Liver (tissue), 9 donors: ENCODE results near the gene PCBP4. TPM values are rescaled to one million over a fixed set of nuclear protein-coding genes. Genes with fewer than 3 reads are reported as not detected.

Source experiments
- DNase-seq: peaks from one replicate; pipeline ENCODE4 v3.0.0-alpha.2; 2017; ENCODE audit warnings: low spot score
- H3K27ac ChIP-seq, 2 donors: one replicate each; pipeline ENCODE4 v1.7.0; 2013; ENCODE audit warnings: inconsistent platforms in 2 of 2, low read length in 2 of 2, control low read depth in 1 of 2, low read depth in 1 of 2, mild to moderate bottlenecking in 1 of 2
- H3K27me3 ChIP-seq, 4 donors: one replicate each; pipeline versions ENCODE4 v1.6.1 to v1.7.0; 2013; ENCODE audit warnings: low read length in 3 of 4, inconsistent platforms in 1 of 4, mild to moderate bottlenecking in 1 of 4, moderate library complexity in 1 of 4; ENCODE audit not compliant: control insufficient read depth in 4 of 4, insufficient read depth in 4 of 4
- H3K36me3 ChIP-seq, 4 donors: one replicate each; pipeline versions ENCODE4 v1.6.1 to v1.7.0; 2013; ENCODE audit warnings: low read length in 3 of 4, mild to moderate bottlenecking in 3 of 4, low read depth in 1 of 4, moderate library complexity in 1 of 4; ENCODE audit not compliant: control insufficient read depth in 4 of 4, insufficient read depth in 3 of 4
- H3K4me1 ChIP-seq, 4 donors: one replicate each; pipeline versions ENCODE4 v1.6.1 to v1.7.0; 2013; ENCODE audit warnings: low read length in 3 of 4, mild to moderate bottlenecking in 3 of 4, moderate library complexity in 1 of 4; ENCODE audit not compliant: control insufficient read depth in 4 of 4, insufficient read depth in 4 of 4
- H3K4me3 ChIP-seq, 3 donors: one replicate each; pipeline versions ENCODE4 v1.6.1 to v1.7.0; 2013; ENCODE audit warnings: low read length in 3 of 3, control low read depth in 1 of 3, low read depth in 1 of 3, mild to moderate bottlenecking in 1 of 3
- H3K9ac ChIP-seq, 2 donors: one replicate each; pipeline ENCODE4 v1.7.0; 2013; ENCODE audit warnings: low read length in 2 of 2, mild to moderate bottlenecking in 2 of 2, moderate library complexity in 2 of 2, control low read depth in 1 of 2, low read depth in 1 of 2
- H3K9me3 ChIP-seq, 4 donors: one replicate each; pipeline versions ENCODE4 v1.6.1 to v1.7.0; 2013; ENCODE audit warnings: low read length in 3 of 4; ENCODE audit not compliant: control insufficient read depth in 4 of 4
- ATF3 ChIP-seq: IDR thresholded peaks from 2 replicates; pipeline ENCODE4 v1.6.1; 2016; ENCODE audit warnings: antibody characterized with exemption
- EGR1 ChIP-seq, 2 donors: IDR thresholded peaks; 2 replicates each; pipeline ENCODE4 v1.6.1; 2016 to 2018; ENCODE audit warnings: antibody characterized with exemption in 2 of 2, low read depth in 2 of 2
- FOXA1 ChIP-seq: IDR thresholded peaks from 2 replicates; pipeline ENCODE4 v1.6.1; 2016; ENCODE audit warnings: antibody characterized with exemption
- FOXA2 ChIP-seq: IDR thresholded peaks from 2 replicates; pipeline ENCODE4 v1.6.1; 2016; ENCODE audit warnings: antibody characterized with exemption
- GABPA ChIP-seq, 2 donors: IDR thresholded peaks in 1 of 2; conservative IDR thresholded peaks in 1 of 2; 2 replicates each; pipeline ENCODE4 v1.6.1; 2016; ENCODE audit warnings: antibody characterized with exemption in 2 of 2, mild to moderate bottlenecking in 1 of 2, moderate library complexity in 1 of 2
- HNF4A ChIP-seq, 2 donors: conservative IDR thresholded peaks; 2 replicates each; pipeline ENCODE4 v1.6.1; 2016; ENCODE audit warnings: antibody characterized with exemption in 2 of 2, mild to moderate bottlenecking in 2 of 2
- HNF4G ChIP-seq: IDR thresholded peaks from 2 replicates; pipeline ENCODE4 v1.6.1; 2016; ENCODE audit warnings: antibody characterized with exemption
- JUND ChIP-seq, 2 donors: IDR thresholded peaks; 2 replicates each; pipeline ENCODE4 v1.6.1; 2016; ENCODE audit warnings: antibody characterized with exemption in 2 of 2
- NR2F2 ChIP-seq: IDR thresholded peaks from 2 replicates; pipeline ENCODE4 v1.6.1; 2016; ENCODE audit warnings: antibody characterized with exemption
- RAD21 ChIP-seq, 2 donors: IDR thresholded peaks; 2 replicates each; pipeline ENCODE4 v1.6.1; 2016; ENCODE audit warnings: antibody characterized with exemption in 2 of 2, mild to moderate bottlenecking in 2 of 2
- REST ChIP-seq: IDR thresholded peaks from 2 replicates; pipeline ENCODE4 v1.6.1; 2016; ENCODE audit warnings: antibody characterized with exemption, mild to moderate bottlenecking
- RXRA ChIP-seq, 2 donors: IDR thresholded peaks; 2 replicates each; pipeline ENCODE4 v1.6.1; 2017 to 2018; ENCODE audit warnings: antibody characterized with exemption in 2 of 2, mild to moderate bottlenecking in 1 of 2
- SP1 ChIP-seq: IDR thresholded peaks from 2 replicates; pipeline ENCODE4 v1.6.1; 2018; ENCODE audit warnings: antibody characterized with exemption, mild to moderate bottlenecking
- TAF1 ChIP-seq: conservative IDR thresholded peaks from 2 replicates; pipeline ENCODE4 v1.6.1; 2016; ENCODE audit warnings: antibody characterized with exemption, mild to moderate bottlenecking
- YY1 ChIP-seq: IDR thresholded peaks from 2 replicates; pipeline ENCODE4 v1.6.1; 2016; ENCODE audit warnings: antibody characterized with exemption, mild to moderate bottlenecking
- ZBTB33 ChIP-seq: IDR thresholded peaks from 2 replicates; pipeline ENCODE4 v1.6.1; 2016; ENCODE audit warnings: antibody characterized with exemption
- WGBS: extraction: QIAGEN DNeasy Blood & Tissue Kit; methylation state at CpG from one replicate; pipeline ENCODE4 v1.1.7; 2013; 5-methylcytosine and 5-hydroxymethylcytosine counted together
- polyA plus RNA-seq, 2 donors: library from polyadenylated mRNA; stranded (reverse) in 1 of 2; unstranded in 1 of 2; fragments of 200-250 nt in 1 of 2; fragments of >200 nt in 1 of 2; fragmentation: Nextera tagmentation in 1 of 2; extraction: Ambion mirVana in 1 of 2; gene quantifications; one replicate each; pipeline versions ENCODE4 v1.2.1 to v1.2.3, GENCODE V29; 2013 to 2015
- total RNA-seq, 2 donors: library from RNA; depleted of rRNA; stranded (reverse); fragments of >200 nt; gene quantifications; one replicate each; pipeline ENCODE4 v1.2.3, GENCODE V29; 2014
- TF ChIP-seq, protein P1 (sequence below): IDR thresholded peaks from 2 replicates; pipeline ENCODE4 v1.6.1; 2016; ENCODE audit warnings: antibody characterized with exemption
- donor health status: healthy.
- donor health status: healthy.
- donor health status: healthy.
- donor health status: healthy.
- donor health status: healthy.

Gene PCBP4
- total and polyA plus RNA-seq, 4 donors: 2.7 to 7.9 (median 4.5) TPM

GRCh38 chr3:51986010-51986947 lies 19.0 kb upstream of the PCBP4 start:
- Histone ChIP-seq H3K4me1 (peaks cover 5 to 38% (median 23%) of the 10 kb centered on the region in 4 donors), H3K9ac (no peak overlapping the region), H3K9me3 (no peaks in the 10 kb centered on the region), H3K27me3 (no peaks in the 10 kb centered on the region), H3K4me3 (no peak overlapping the region), H3K27ac (no peak overlapping the region), H3K36me3 (peaks cover 0 to 6% (median 4%) of the 10 kb centered on the region in 4 donors)
- no peak for TF ChIP-seq RAD21 (IDR thresholded peaks at IDR 0.05)
- TF ChIP-seq HNF4A (conservative IDR thresholded peaks at IDR 0.05): peak; percentile 66 to 80
- TF ChIP-seq RXRA (IDR thresholded peaks at IDR 0.05): peak in 1 of 2 donors; percentile 22
- peak; percentile 35 for TF ChIP-seq SP1
- no peak for DNase-seq
- WGBS: 80% methylated on average over 12 of the region's 12 CpGs

DNA sequence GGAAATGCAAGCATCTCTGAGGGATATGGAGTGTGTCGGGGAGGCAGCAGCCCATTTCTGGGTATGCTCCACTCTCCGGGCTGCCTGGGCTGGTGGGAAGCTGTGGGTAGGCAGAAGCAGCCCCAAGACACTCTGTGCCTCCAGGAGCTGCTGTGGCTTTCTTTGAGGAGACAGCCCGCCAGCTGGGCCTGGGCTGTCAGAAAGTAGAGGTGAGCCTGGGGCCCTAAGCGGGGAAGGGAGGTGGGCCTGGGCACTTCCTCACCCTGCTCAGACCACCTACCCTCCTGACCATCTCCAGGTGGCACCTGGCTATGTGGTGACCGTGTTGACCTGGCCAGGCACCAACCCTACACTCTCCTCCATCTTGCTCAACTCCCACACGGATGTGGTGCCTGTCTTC lies 17.8 kb upstream of the PCBP4 start:
- Histone ChIP-seq H3K9ac (no peak overlapping the region), H3K27me3 (no peaks in the 10 kb centered on the region), H3K4me1 (peaks cover 6 to 45% (median 25%) of the 10 kb centered on the region in 4 donors), H3K4me3 (no peak overlapping the region), H3K36me3 (peaks cover 0 to 6% (median 4%) of the 10 kb centered on the region in 4 donors), H3K9me3 (no peaks in the 10 kb centered on the region), H3K27ac (peak overlapping the region in 1 of 2 donors; percentile 14)
- WGBS: 92% methylated on average over 6 of the region's 6 CpGs
- TF ChIP-seq RAD21 (IDR thresholded peaks at IDR 0.05): no peak
- TF ChIP-seq TAF1: no peak
- no peak for TF ChIP-seq GABPA (IDR thresholded peaks at IDR 0.05 in 1 of 2, conservative IDR thresholded peaks at IDR 0.05 in 1 of 2)
- no peak for TF ChIP-seq HNF4G
- no peak for TF ChIP-seq ZBTB33
- no peak for DNase-seq

DNA sequence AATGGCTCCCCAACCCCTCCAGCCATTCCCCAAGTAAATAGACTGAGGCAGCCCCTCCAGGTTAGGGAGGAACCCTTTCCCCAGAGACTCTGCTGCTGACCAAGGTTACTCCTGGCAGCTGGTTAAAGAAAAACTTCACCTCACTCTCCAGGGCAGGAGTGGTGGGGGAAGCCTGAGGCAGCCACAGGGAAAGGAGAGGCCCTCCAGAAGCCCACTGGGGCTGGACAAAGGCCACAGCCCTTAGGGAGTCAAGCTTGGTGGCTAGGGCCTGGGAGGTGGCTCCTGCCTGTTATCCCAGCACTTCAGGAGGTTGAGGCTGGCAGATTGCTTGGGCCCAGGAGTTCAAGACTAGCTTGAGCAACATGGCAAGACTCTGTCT lies 17.0 kb upstream of the PCBP4 start:
- Histone ChIP-seq H3K9me3 (no peaks in the 10 kb centered on the region), H3K4me1 (peaks cover 6 to 45% (median 25%) of the 10 kb centered on the region in 4 donors), H3K36me3 (peaks cover 0 to 6% (median 4%) of the 10 kb centered on the region in 4 donors), H3K9ac (peak overlapping the region; percentile 80 to 92), H3K27me3 (no peaks in the 10 kb centered on the region), H3K4me3 (peak overlapping the region; percentile 62 to 89 (median 68)), H3K27ac (peak overlapping the region; percentile 96 to 100)
- no peak for DNase-seq
- no peak for TF ChIP-seq REST
- no peak for TF ChIP-seq RAD21 (IDR thresholded peaks at IDR 0.05)
- no peak for TF ChIP-seq EGR1 (IDR thresholded peaks at IDR 0.05; ENCODE audit: low read depth in 2 of 2)
- no peak for TF ChIP-seq HNF4A (conservative IDR thresholded peaks at IDR 0.05)
- no peak for TF ChIP-seq YY1
- no peak for TF ChIP-seq RXRA (IDR thresholded peaks at IDR 0.05)
- no peak for TF ChIP-seq TAF1
- no peak for TF ChIP-seq NR2F2
- no peak for TF ChIP-seq SP1
- TF ChIP-seq ZBTB33: no peak
- no peak for TF ChIP-seq JUND (IDR thresholded peaks at IDR 0.05)
- TF ChIP-seq, protein P1, sequence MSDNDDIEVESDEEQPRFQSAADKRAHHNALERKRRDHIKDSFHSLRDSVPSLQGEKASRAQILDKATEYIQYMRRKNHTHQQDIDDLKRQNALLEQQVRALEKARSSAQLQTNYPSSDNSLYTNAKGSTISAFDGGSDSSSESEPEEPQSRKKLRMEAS: no peak
- TF ChIP-seq FOXA1: no peak
- no peak for TF ChIP-seq ATF3
- no peak for TF ChIP-seq HNF4G
- TF ChIP-seq FOXA2: no peak
